Muscle layer of colon (tissue), 2 donors: ENCODE data around the gene SLC44A4.
"Not testable (repeated sequence)": the region's sequence is repeated elsewhere in the genome, so short reads cannot be mapped to it uniquely, and the experiment has no call there.

ENCODE experiments used
- H3K27ac ChIP-seq: one replicate; pipeline ENCODE4 v1.7.0; 2013; ENCODE audit warnings: low read depth, mild to moderate bottlenecking, low read length, moderate library complexity
- H3K27me3 ChIP-seq, 2 donors: one replicate each; pipeline ENCODE4 v1.7.0; 2013; ENCODE audit warnings: low read length in 2 of 2, mild to moderate bottlenecking in 2 of 2; ENCODE audit not compliant: insufficient read depth in 2 of 2, control insufficient read depth in 1 of 2
- H3K36me3 ChIP-seq: one replicate; pipeline ENCODE4 v1.7.0; 2013; ENCODE audit warnings: mild to moderate bottlenecking, low read length; ENCODE audit not compliant: insufficient read depth
- H3K4me1 ChIP-seq: one replicate; pipeline ENCODE4 v1.7.0; 2013; ENCODE audit warnings: mild to moderate bottlenecking, low read length; ENCODE audit not compliant: insufficient read depth
- H3K4me3 ChIP-seq, 2 donors: one replicate each; pipeline ENCODE4 v1.7.0; 2013; ENCODE audit warnings: low read length in 2 of 2, low read depth in 1 of 2, mild to moderate bottlenecking in 1 of 2, moderate library complexity in 1 of 2
- H3K9ac ChIP-seq: one replicate; pipeline ENCODE4 v1.7.0; 2013; ENCODE audit warnings: low read length
- H3K9me3 ChIP-seq: one replicate; pipeline ENCODE4 v1.7.0; 2013; ENCODE audit warnings: mild to moderate bottlenecking, low read length
- donor health status: abdominal sarcoma.
- donor health status: Adenocarcinoma of cecum.

SLC44A4 gene

GRCh38 chr6:31850765-31851484 lies 27.9 kb downstream of the SLC44A4 start:
- H3K27ac ChIP-seq = no peak overlapping the region

GRCh38 chr6:31847276-31847978 lies 31.4 kb downstream of the SLC44A4 start:
- Histone ChIP-seq H3K9me3 (no peaks in the 10 kb centered on the region), H3K4me3 (no peak overlapping the region), H3K27ac (no peak overlapping the region), H3K4me1 (no peaks in the 10 kb centered on the region), H3K9ac (no peak overlapping the region), H3K27me3 (no peaks in the 10 kb centered on the region), H3K36me3 (no peaks in the 10 kb centered on the region)

More at GRCh38 chr6:31850765-31851484, 27.9 kb downstream of the SLC44A4 start:
- H3K4me1 ChIP-seq = no peaks in the 10 kb centered on the region
- no peak overlapping the region for H3K4me3 ChIP-seq
- H3K36me3 ChIP-seq = no peaks in the 10 kb centered on the region
- no peaks in the 10 kb centered on the region for H3K27me3 ChIP-seq
- no peaks in the 10 kb centered on the region for H3K9me3 ChIP-seq
- no peak overlapping the region for H3K9ac ChIP-seq

GRCh38 chr6:31844507-31844906 lies 34.3 kb downstream of the SLC44A4 start:
- H3K36me3 ChIP-seq = peaks cover 16% of the 10 kb centered on the region
- H3K27ac ChIP-seq = no peak overlapping the region
- no peak overlapping the region for H3K4me3 ChIP-seq
- H3K9ac ChIP-seq = no peak overlapping the region
- no peaks in the 10 kb centered on the region for H3K27me3 ChIP-seq
- no peaks in the 10 kb centered on the region for H3K9me3 ChIP-seq
- no peaks in the 10 kb centered on the region for H3K4me1 ChIP-seq

GRCh38 chr6:31842053-31842452 lies 36.7 kb downstream of the SLC44A4 start:
- peaks cover 39% of the 10 kb centered on the region for H3K36me3 ChIP-seq
- no peaks in the 10 kb centered on the region for H3K27me3 ChIP-seq
- no peak overlapping the region for H3K27ac ChIP-seq
- H3K4me3 ChIP-seq = no peak overlapping the region
- H3K9me3 ChIP-seq = no peaks in the 10 kb centered on the region
- peaks cover 11% of the 10 kb centered on the region for H3K4me1 ChIP-seq
- H3K9ac ChIP-seq = no peak overlapping the region

GRCh38 chr6:31839779-31840126 lies 39.0 kb downstream of the SLC44A4 start:
- H3K27me3 ChIP-seq, H3K9me3 ChIP-seq, H3K9ac ChIP-seq, H3K4me3 ChIP-seq, H3K27ac ChIP-seq: not testable (repeated sequence)
- Histone ChIP-seq H3K4me1 (peaks cover 27% of the 10 kb centered on the region), H3K36me3 (peaks cover 40% of the 10 kb centered on the region)

GRCh38 chr6:31838968-31839367 lies 39.8 kb downstream of the SLC44A4 start:
- peaks cover 40% of the 10 kb centered on the region for H3K36me3 ChIP-seq

GRCh38 chr6:31838114-31838553 lies 40.7 kb downstream of the SLC44A4 start:
- H3K27ac ChIP-seq, H3K9ac ChIP-seq, H3K9me3 ChIP-seq, H3K27me3 ChIP-seq, H3K4me3 ChIP-seq: not testable (repeated sequence)
- peaks cover 32% of the 10 kb centered on the region for H3K4me1 ChIP-seq
- peaks cover 40% of the 10 kb centered on the region for H3K36me3 ChIP-seq

More at GRCh38 chr6:31838968-31839367, 39.8 kb downstream of the SLC44A4 start:
- no peak overlapping the region for H3K4me3 ChIP-seq
- H3K9me3 ChIP-seq = no peaks in the 10 kb centered on the region
- H3K9ac ChIP-seq = no peak overlapping the region
- H3K4me1 ChIP-seq = peaks cover 27% of the 10 kb centered on the region
- no peaks in the 10 kb centered on the region for H3K27me3 ChIP-seq
- no peak overlapping the region for H3K27ac ChIP-seq

GRCh38 chr6:31837369-31838113 lies 41.3 kb downstream of the SLC44A4 start:
- Histone ChIP-seq H3K4me3 (no peak overlapping the region), H3K27ac (peak overlapping the region; percentile 12), H3K4me1 (peaks cover 37% of the 10 kb centered on the region), H3K9ac (no peak overlapping the region), H3K9me3 (no peaks in the 10 kb centered on the region), H3K27me3 (no peaks in the 10 kb centered on the region), H3K36me3 (peaks cover 40% of the 10 kb centered on the region)

GRCh38 chr6:31836474-31837368 lies 42.1 kb downstream of the SLC44A4 start:
- peaks cover 37% of the 10 kb centered on the region for H3K4me1 ChIP-seq
- peak overlapping the region; percentile 11 to 95 for H3K4me3 ChIP-seq
- no peaks in the 10 kb centered on the region for H3K27me3 ChIP-seq
- no peaks in the 10 kb centered on the region for H3K9me3 ChIP-seq
- peak overlapping the region; percentile 12 for H3K27ac ChIP-seq
- peak overlapping the region; percentile 89 for H3K9ac ChIP-seq
- H3K36me3 ChIP-seq = peaks cover 40% of the 10 kb centered on the region

- peak overlapping the region; percentile 89 for H3K9ac ChIP-seq
- no peaks in the 10 kb centered on the region for H3K9me3 ChIP-seq
- H3K36me3 ChIP-seq = peaks cover 39% of the 10 kb centered on the region
- peak overlapping the region in 1 of 2 donors; percentile 95 for H3K4me3 ChIP-seq
- peak overlapping the region; percentile 12 for H3K27ac ChIP-seq
- H3K27me3 ChIP-seq = no peaks in the 10 kb centered on the region
- peaks cover 42% of the 10 kb centered on the region for H3K4me1 ChIP-seq
Measured at GRCh38 chr6:31836047-31836473, 42.7 kb downstream of the SLC44A4 start.
